ENCODE results near the gene AMBP.

The AMBP gene

DNA sequence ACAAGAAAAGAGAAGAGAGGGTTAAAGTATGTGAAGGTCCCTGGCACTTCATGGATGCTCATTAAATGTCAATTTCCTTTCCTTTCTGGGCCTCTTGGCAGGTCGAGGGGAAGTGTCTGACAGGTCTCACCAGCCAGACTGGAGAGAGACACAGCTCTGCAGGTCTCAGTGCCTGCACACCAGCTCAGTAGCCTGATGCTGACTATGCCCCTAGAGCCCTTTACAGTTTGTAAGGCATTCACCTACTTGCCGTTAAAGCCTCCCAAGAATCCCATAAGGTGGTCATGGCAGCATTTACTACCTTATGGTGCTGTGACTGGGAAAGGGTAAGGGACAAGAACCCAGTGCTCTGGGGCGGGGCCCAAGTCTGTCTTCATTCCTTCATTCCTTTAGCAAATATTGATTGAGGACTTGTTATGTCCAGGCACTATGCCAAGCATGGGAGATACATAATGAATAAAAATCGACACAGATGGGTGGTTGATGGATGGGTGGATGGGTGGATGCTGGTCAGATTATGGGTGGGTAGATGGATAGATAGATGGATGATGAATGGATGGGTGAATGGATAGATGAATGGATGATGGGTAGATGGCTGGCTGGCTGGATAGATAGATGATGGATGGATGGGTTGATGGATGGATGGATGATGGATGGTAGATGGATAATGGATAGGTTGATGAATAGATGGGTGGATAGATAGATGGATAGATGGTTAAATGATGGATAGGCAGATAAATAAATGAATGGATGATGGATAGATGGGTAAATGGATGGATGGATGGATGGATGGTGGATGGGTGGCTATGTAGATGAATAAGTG lies 42.3 kb upstream of the AMBP start:
- Histone ChIP-seq H3K4me1 (ENCODE audit: control insufficient read depth, insufficient read depth, low read length) (no peaks in the 10 kb centered on the region), H3K4me3 (ENCODE audit: low read depth, low read length) (no peak overlapping the region), H3K9me3 (ENCODE audit: control insufficient read depth, insufficient read depth, low read depth, low read length) (no peaks in the 10 kb centered on the region), H3K27ac (ENCODE audit: extremely low read depth, low read depth, low read length) (no peak overlapping the region), H3K36me3 (ENCODE audit: control insufficient read depth in 2 of 2, insufficient read depth in 1 of 2, low read length in 2 of 2) (no peaks in the 10 kb centered on the region)
- TF ChIP-seq ZBTB17 (tag by site-specific recombination; IDR thresholded peaks at IDR 0.05) (peak; percentile 83), ZNF366 (tag by site-specific recombination; conservative IDR thresholded peaks at IDR 0.05) (peak; percentile 86), ZNF791 (tag by site-specific recombination; IDR thresholded peaks at IDR 0.05) (no peak)
- ChIA-PET POLR2A (no interaction called here), CTCF (interaction anchor here (4.2 kb wide), 1 partner anchor 12 kb away, joined by 34 read pairs; no protein-coding TSS in a partner anchor)

DNA sequence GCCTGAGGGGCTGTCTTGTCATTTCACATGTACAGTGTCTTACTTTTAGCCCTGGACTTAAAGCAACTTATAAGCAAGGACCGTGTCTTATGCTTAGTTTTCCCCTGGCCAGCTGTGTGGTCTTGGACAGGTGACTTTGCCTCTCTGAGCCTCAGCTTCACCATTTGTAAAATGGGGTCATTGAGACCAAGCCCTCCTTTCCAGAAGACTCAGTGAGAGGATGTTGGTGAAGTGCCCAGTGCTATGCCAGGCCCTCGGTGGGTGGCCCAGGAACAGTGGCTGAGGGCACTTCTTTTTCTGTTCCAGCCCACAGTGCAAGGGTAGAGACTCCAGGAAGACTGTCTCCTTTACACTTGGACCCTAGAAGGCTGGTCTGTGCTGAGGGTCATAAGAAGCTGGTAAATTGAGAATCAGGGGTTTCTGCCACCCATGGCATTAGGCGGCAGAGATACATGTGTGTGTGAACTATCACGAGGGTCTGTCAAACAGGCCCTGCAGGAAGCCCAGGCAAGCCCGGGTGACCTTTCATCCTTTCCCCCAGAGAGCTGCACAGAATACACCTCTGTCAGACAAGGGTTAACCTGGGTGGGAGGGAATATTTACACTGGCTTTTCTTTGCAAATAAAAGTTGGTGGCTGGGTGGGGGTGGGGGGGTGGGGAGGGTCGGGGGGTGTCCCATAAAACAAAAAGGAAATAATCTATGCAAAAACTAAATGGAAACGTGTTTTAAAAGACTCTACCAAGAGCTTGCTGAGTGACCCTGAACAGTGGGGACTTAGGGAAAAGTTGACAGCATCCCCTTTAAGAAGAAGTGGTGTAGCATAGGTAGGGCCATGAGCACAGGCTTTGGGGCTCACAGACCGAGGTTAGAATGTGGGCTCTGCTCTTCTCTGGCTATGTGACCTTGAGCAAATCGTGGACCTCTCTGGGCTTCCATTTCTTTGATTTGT lies 41.4 kb upstream of the AMBP start:
- Histone ChIP-seq H3K4me3 (ENCODE audit: low read depth, low read length) (no peak overlapping the region), H3K9me3 (ENCODE audit: control insufficient read depth, insufficient read depth, low read depth, low read length) (no peaks in the 10 kb centered on the region), H3K27ac (ENCODE audit: extremely low read depth, low read depth, low read length) (no peak overlapping the region), H3K36me3 (ENCODE audit: control insufficient read depth in 2 of 2, insufficient read depth in 1 of 2, low read length in 2 of 2) (no peaks in the 10 kb centered on the region), H3K4me1 (ENCODE audit: control insufficient read depth, insufficient read depth, low read length) (no peaks in the 10 kb centered on the region)
- ChIA-PET CTCF (interaction anchor here (2.2 to 4.2 kb wide), 2 partner anchors 11 to 35 kb away, joined by 5 to 34 read pairs; partner anchors contain the start of gene COL27A1), POLR2A (no interaction called here)
- TF ChIP-seq, protein P1, sequence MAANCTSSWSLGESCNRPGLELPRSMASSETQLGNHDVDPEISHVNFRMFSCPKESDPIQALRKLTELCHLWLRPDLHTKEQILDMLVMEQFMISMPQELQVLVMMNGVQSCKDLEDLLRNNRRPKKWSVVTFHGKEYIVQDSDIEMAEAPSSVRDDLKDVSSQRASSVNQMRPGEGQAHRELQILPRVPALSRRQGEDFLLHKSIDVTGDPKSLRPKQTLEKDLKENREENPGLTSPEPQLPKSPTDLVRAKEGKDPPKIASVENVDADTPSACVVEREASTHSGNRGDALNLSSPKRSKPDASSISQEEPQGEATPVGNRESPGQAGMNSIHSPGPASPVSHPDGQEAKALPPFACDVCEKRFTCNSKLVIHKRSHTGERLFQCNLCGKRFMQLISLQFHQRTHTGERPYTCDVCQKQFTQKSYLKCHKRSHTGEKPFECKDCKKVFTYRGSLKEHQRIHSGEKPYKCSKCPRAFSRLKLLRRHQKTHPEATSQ (tag by site-specific recombination; IDR thresholded peaks at IDR 0.05): no peak
- TF ChIP-seq, protein P2, sequence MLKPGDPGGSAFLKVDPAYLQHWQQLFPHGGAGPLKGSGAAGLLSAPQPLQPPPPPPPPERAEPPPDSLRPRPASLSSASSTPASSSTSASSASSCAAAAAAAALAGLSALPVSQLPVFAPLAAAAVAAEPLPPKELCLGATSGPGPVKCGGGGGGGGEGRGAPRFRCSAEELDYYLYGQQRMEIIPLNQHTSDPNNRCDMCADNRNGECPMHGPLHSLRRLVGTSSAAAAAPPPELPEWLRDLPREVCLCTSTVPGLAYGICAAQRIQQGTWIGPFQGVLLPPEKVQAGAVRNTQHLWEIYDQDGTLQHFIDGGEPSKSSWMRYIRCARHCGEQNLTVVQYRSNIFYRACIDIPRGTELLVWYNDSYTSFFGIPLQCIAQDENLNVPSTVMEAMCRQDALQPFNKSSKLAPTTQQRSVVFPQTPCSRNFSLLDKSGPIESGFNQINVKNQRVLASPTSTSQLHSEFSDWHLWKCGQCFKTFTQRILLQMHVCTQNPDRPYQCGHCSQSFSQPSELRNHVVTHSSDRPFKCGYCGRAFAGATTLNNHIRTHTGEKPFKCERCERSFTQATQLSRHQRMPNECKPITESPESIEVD (tag by site-specific recombination; IDR thresholded peaks at IDR 0.05): no peak
- TF ChIP-seq ZNF548 (tag by site-specific recombination; IDR thresholded peaks at IDR 0.05) (no peak), ZNF830 (tag by site-specific recombination; IDR thresholded peaks at IDR 0.05; ENCODE audit: low read depth) (no peak), ZNF202 (tag by site-specific recombination; IDR thresholded peaks at IDR 0.05; ENCODE audit: borderline replicate concordance) (no peak), GLIS1 (tag by site-specific recombination; IDR thresholded peaks at IDR 0.05) (no peak), ZNF404 (tag by site-specific recombination; IDR thresholded peaks at IDR 0.05) (no peak), KLF9 (tag by site-specific recombination; IDR thresholded peaks at IDR 0.05; ENCODE audit: low read depth) (no peak), ZNF654 (tag by site-specific recombination; IDR thresholded peaks at IDR 0.05; ENCODE audit: low read depth) (no peak), SCRT1 (tag by site-specific recombination; IDR thresholded peaks at IDR 0.05; ENCODE audit: borderline replicate concordance) (no peak), ZFP69B (tag by site-specific recombination; IDR thresholded peaks at IDR 0.05) (no peak)
- TF ChIP-seq, protein P3, sequence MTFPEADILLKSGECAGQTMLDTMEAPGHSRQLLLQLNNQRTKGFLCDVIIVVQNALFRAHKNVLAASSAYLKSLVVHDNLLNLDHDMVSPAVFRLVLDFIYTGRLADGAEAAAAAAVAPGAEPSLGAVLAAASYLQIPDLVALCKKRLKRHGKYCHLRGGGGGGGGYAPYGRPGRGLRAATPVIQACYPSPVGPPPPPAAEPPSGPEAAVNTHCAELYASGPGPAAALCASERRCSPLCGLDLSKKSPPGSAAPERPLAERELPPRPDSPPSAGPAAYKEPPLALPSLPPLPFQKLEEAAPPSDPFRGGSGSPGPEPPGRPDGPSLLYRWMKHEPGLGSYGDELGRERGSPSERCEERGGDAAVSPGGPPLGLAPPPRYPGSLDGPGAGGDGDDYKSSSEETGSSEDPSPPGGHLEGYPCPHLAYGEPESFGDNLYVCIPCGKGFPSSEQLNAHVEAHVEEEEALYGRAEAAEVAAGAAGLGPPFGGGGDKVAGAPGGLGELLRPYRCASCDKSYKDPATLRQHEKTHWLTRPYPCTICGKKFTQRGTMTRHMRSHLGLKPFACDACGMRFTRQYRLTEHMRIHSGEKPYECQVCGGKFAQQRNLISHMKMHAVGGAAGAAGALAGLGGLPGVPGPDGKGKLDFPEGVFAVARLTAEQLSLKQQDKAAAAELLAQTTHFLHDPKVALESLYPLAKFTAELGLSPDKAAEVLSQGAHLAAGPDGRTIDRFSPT (tag by site-specific recombination; IDR thresholded peaks at IDR 0.05): no peak
- TF ChIP-seq, protein P4, sequence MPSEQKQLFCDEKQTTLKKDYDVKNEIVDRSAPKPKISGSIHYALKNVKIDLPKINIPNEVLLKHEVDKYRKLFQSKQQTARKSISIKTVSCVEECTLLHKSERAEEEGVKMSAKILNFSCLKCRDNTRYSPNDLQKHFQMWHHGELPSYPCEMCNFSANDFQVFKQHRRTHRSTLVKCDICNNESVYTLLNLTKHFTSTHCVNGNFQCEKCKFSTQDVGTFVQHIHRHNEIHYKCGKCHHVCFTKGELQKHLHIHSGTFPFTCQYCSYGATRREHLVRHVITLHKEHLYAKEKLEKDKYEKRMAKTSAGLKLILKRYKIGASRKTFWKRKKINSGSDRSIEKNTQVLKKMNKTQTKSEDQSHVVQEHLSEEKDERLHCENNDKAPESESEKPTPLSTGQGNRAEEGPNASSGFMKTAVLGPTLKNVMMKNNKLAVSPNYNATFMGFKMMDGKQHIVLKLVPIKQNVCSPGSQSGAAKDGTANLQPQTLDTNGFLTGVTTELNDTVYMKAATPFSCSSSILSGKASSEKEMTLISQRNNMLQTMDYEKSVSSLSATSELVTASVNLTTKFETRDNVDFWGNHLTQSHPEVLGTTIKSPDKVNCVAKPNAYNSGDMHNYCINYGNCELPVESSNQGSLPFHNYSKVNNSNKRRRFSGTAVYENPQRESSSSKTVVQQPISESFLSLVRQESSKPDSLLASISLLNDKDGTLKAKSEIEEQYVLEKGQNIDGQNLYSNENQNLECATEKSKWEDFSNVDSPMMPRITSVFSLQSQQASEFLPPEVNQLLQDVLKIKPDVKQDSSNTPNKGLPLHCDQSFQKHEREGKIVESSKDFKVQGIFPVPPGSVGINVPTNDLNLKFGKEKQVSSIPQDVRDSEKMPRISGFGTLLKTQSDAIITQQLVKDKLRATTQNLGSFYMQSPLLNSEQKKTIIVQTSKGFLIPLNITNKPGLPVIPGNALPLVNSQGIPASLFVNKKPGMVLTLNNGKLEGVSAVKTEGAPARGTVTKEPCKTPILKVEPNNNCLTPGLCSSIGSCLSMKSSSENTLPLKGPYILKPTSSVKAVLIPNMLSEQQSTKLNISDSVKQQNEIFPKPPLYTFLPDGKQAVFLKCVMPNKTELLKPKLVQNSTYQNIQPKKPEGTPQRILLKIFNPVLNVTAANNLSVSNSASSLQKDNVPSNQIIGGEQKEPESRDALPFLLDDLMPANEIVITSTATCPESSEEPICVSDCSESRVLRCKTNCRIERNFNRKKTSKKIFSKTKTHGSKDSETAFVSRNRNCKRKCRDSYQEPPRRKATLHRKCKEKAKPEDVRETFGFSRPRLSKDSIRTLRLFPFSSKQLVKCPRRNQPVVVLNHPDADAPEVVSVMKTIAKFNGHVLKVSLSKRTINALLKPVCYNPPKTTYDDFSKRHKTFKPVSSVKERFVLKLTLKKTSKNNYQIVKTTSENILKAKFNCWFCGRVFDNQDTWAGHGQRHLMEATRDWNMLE (tag by site-specific recombination; conservative IDR thresholded peaks at IDR 0.05; ENCODE audit: low read depth): no peak
